Measurements from ENCODE around the gene OSBP2.
A peak's percentile ranks its signal among the peaks of the same experiment; 100 is the strongest.
"Not testable (repeated sequence)": the region's sequence is repeated elsewhere in the genome, so short reads cannot be mapped to it uniquely, and the experiment has no call there.

OSBP2 gene

DNA sequence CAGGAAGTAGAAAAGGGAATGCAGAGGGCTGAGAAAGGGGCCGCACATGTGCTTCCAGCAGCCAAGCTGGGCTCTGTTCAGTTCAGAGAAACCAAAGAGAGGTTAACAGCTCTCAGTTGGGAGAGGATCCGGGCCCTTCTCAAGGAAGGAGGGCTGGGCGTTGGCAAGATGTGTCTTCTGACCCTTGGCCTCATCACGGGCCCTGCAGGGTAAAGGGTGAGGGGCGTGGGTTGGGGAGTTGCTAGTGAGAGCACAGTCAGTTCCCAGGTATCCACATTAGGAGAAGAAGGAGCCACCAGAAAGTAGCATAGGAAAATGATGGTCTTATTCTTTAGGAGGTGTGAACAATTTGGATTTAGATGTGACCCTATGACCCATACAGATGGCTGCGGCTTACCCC, 73.0 kb downstream of the OSBP2 start:
- no peak for DNase-seq

DNA sequence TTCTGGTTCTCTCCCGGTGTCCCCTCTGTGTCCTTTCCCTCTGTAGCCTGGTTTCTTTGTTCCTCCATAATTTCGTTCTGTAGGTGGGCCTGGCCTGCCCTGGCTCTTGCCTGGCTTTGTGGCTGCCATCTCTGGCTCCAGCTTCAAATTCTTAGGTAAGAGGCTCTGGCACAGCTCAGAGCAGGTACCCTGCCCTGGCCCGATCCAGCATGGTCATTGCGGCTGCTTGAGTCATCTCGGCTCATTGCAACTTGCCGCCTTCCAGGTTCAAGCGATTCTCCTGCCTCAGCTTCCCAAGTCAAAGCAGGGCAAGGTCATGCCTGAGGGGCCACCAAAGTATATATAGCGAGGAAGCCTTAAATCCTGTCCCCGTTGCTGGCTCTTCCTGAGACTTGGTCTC, 76.0 kb downstream of the OSBP2 start:
- DNase-seq = no peak

DNA sequence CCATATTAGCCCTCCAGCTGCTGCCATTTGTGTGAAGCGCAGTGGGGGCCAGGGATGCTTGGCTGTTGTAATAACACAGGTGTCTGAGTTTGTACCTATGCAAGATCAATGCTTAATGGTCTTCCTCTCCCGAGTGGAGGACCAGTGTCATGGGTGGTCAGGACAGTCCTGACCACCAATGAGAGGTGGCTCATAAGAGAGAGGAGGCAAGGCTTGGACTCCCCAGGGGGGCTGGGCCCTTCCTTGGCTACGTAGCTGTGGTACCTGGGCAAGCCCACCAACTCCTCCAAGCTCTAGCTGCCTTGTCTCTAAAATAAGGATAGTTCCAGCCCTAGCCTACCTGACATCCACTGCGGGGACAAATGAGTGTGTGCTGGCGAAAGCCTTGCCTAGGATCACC, 79.2 kb downstream of the OSBP2 start:
- DNase-seq = no peak

DNA sequence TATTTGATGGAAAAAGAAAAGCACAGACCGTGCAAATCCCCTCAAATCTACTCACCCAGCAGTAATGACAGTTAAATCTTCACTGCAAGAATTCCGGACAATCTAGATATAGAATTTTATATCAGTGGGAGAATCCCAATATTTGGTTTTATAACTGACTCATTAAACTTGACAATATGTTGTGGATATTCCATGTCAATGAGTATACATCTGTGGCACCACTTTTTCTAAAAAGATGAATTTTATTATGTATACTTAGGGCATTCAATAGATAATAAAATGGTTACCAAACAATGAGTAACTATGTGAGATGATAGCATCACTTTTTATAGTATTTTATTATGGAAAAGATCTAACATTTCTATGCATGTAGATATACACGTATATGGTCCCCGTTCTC, 79.9 kb downstream of the OSBP2 start:
- no peak for DNase-seq

DNA sequence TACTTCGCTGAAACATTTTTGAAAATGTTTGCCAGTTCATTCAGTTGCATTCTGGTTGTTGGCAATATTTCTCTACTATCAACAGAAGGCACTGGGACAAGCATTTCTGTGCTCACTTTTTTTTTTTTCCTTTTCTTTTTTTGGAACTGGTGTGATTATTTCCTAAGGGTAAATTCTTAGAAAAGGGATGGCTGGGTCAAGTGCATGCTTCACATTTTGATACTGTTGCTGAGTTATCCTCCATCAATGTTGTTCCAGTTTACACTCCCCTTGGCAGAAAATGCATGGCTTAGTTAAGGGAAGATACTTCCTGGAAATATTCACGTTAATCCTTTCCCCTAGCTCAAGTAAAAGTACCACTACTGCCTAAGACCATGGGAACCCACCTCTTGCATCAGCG, 81.8 kb downstream of the OSBP2 start:
- DNase-seq = no peak

DNA sequence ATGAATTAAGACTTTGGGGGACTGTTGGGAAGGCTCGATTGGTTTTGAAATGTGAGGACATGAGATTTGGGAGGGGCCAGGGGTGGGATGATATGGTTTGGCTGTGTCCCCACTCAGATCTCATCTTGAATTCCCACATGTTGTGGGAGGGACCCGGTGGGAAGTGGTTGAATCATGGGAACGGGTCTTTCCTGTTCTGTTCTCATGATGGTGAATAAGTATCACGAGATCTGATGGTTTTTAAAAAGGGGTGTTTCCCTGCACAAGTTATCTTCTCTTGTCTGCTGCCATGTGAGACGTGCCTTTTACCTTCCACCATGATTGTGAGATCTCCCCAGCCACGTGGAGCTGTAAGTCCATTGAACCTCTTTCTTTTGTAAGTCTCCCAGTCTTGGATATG, 82.5 kb downstream of the OSBP2 start:
- DNase-seq = not testable (repeated sequence)

DNA sequence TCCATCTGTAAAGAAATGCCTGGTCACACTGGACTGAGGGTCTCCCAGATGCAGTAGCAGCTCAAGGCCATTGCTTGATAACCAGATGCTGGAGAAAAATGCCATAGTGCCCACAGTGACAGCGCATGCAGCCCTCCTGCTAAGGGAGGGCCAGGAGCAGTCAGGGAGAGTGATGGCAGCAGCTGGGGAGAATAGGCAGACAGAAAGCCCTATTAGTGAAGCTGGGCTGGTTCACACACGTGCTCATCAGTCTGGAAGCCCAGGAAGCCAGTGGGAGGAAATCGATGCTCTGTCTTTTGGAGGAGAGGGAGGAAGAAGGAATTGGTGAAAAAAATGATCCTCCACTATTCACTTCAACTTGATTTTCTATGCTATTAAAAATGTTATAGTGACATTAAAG, 82.9 kb downstream of the OSBP2 start:
- peak; percentile 1 for DNase-seq

DNA sequence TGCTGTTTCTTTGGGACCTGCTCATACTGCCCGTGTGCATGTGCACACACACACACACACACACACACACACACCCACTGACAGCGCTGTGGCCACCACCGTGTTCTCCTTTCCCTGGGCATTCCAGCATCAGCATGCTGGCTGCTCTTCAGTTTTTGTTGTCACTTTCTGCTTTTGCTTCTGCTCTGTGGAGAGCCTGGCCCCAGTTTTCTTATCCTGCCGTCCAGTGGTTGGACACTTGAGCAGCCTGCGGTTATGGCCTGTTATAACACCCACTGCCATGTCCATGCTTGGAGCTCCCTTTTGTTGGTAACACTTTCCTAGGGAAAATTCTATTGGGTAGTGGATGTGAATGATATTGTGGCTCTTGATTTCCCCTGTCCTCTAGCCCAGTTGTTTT, 83.6 kb downstream of the OSBP2 start:
- no peak for DNase-seq

DNA sequence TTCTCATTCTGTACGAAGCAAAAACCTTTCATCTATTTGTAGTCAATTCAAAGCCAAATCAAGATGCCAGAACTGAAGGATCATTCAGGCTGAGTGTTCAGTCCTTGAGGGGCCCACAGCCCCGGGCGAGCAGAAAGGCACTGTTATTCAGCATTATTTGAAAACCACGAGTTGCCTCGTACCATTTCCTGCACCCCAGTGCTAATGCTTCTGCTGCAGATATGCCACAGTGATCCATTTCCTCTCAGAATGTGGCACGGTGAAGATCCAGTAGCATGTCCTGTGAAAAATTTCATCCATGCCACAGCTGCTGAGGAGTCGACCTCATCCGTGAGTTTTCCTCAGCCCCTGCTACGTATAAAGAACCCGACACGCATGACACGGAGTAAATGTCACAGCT, 85.4 kb downstream of the OSBP2 start:
- DNase-seq = no peak

DNA sequence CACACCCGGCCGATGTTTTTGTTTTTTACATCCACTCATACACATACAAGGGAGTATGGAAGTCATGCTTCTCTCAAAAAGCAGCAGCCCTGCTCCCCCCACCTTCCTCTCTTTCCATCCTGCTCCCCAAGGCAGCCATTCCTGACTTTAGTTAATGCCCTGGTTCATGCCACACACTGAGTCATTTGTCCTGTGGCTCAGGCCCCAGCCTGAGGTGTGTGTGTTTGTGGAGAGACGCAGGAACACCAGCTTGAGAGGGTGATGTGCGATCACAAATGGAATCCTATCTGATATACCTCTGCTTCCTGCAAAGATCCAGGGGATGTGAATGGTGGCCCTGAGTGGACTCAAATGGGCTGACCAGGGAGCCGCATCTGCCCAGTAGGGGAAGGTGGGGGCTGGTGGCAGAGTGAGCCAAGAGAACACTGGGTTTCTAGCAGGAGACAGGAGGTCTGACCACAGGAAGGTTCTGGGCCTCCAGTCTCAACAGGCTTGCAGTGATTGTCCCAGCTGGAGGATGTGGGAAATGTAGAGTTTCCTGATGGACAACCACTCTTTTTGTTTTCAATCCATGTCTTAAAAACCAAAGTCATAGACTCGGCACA, 86.7 kb downstream of the OSBP2 start:
- no peak for DNase-seq

DNA sequence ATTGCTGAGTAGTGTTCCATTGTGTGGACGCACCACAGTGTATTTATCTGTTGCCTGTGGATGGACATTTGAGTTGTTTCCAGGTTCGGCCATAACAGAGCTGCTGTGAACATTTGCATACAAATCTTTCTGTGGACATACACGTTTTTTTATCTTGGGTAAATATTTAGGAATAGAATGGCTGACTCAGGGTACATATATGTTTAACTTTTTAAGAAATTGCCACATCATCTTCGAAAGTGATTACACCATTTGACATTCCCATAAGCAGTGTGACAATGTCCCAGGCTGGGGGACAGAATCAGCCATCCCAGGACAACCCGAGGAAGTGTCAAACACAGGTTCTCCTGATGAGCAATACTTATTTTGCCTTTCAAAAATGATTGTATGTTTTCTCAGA, 87.9 kb downstream of the OSBP2 start:
- no peak for DNase-seq

DNA sequence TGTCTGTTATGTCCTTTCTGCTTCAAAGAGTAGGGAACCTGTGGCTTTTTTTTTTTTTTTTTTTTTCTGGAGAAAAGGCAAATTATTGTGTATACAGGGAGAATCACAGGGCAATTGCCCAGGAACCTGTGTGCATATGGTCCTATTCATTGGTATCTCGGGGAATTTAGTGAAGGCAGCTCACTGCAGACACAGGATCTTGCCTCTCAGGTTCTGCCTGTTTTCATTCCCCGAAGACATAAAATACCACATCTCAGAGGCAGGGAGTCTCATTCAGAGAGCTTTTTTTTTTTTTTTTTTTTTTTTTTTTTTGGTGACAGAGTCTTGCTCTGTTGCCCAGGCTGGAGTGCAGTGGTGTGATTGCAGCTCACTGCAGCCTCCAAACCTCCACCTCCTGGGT, 88.3 kb downstream of the OSBP2 start:
- no peak for DNase-seq

DNA sequence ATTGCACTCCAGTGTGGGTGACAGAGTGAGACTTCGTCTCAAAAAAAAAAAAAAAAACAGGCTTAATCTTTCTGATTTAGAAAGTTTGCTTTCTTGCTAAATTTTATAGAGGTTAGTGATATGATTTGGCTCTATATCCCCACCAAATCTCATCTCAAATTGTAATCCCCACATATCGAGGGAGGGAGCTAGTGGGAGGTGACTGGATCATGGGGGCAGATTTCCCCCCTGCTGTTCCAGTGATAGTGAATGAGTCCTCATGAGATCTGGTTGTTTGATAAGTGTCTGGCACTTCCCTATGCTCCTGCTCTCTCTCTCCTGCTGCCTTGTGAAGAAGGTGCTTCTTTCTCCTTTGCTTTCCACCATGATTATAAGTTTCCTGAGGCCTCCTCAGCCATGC, 90.9 kb downstream of the OSBP2 start:
- DNase-seq = no peak

DNA sequence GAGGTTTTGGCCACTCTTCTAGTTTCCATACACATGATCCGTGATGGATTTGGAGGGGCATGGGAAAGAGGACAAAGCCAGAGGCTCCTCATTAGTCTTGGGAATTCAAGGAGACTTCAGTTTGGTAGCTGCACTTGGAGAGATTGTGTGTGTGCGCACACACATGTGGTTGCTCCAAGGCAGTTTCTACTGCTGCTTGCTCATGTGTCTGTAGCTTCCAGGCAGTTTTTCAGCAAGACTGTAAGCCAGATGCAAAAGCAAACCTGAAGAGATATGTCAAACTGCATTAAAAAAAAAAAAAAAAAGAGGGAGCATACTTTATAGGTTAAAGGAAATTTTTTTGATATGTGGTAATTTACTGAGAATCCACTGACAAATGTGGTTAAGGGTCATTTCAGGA, 95.7 kb downstream of the OSBP2 start:
- no peak for DNase-seq

DNA sequence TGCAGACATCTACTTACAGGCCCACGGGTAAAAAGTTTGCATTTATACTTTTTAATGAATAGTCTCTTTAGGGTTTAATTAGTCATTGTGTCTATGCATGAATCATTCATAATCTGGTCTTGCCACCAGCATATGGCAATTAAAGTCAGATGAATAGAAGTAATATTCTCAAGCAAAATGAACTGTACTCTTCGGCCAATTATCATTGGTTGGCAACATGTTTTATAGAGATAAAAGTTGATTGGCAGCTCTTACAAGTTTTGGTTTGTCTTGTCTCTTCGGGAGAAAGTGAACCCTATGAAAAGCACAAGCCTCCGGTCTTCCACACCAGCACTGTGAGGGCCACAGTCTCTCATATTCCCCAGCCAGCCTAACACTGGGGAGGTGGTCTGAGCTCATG, 97.8 kb downstream of the OSBP2 start:
- no peak for DNase-seq

DNA sequence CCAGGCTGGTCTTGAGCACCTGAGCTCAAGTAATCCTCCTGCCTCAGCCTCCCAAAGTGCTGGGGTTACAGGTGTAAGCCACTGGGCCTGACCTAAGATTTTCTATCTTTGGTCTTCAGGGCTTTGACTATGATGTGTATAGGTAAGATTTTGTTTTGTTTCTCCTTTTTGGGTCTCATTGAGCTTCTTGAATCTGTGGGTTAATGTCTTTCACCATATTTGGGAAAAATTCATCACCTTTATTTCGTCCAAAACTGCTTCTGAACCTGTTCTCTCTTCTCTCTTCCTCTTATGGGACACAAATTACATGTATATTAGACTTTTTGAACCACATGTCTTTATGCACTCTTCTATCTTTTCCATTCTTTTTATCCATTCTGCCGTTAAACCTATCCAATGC, 100.4 kb downstream of the OSBP2 start:
- DNase-seq = no peak

DNA sequence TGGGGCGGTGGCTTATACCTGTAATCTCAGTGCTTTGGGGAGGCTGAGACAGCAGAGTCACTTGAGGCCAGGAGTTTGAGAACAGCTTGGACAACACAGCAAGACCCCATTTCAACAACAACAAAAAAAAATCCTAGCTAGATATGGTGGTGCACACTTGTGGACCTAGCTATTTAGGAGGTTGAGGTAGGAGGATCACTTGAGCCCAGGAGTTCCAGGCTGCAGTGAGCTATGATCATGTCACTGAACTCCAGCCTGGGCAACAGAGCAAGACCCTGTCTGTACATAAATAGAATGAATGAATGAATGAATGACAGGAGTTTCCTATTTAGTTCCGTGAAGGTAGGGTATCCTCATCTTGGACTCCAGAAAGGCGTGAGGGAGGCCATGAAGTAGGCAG, 107.0 kb downstream of the OSBP2 start:
- no peak for DNase-seq

DNA sequence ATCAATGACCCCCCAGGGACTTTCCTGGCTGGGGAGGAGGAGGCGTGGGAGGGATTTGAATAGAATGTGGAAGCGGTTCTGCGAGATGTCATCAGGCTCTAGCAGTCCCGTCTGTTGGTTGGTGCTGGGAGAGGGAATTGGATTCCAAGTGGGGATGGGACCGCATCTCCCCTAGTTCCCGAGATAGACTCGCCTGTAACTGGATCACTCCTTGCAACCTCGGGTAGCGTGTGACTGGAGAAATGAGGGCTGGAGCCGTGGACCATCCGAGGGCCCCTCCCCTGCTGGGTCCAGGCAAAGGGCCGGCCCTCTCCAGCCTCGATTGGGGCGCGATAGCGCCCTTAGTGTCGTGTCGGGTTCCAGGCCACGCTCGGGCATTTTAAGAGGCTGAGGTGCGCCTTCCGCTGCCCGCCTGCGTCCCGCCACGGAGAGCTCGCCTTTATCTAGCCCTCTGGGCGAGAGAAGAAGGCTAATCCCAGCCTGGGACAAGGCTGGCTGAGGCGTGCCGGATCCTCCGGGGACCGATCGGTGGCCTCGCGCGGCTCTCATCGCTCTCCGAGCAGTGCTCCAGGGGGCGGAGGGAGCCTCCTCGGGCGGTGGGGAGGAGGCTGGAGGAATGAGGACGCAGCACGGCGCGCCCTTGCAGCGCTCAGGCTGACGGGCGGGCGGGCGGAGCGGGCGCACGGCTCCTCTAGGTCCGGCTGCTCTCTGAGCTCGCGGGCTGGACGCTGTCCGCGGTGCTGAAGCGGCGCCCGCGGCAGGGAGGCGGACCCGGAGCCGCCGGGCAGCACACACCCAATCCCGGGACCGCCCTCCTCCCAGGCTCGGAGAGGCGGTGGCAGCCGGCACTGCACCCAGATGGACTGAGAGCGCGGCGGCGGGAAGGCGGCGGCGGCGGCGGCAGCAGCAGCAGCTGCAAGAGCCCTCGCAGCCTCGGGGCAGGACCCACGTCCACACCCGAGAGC, 107.8 kb downstream of the OSBP2 start:
- DNase-seq = peak; percentile 17

DNA sequence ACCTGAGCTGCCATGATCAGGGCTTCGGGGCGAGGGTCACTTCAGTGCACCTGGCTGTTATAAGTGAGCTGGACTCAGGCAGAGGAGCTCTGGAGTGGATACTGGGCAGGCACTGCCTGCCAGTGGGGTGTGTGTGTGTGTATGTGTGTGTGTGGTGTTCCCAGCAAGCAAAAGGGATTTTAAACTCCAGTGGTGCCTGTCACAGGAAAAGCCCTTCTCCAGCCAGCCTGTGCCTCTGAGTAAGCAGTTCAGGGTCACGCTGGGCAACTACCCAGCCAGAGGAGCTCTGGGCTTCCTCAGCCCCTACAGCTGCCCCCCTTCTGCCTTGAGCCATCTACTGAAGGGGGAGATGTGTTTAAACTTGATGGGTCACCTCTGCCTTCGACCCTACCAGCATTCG, 109.0 kb downstream of the OSBP2 start:
- no peak for DNase-seq

DNA sequence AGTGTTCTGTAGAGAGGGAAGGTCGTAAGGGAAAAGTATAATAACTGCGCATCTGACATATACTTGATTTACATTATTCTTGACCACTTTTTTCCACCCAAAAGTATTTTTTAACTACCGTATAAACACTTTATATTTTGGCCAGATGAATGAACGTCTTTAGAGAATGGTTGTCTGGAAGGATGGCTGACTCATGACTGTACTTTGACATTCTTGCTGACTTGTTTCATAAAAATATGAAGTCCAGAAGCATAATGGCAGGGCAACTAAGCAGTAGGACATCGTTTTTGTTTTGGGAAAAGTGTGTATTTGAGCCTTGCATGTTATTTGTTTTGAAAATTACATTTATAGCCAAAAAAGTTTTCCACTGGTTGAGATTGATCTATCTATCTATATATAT, 110.0 kb downstream of the OSBP2 start:
- no peak for DNase-seq

DNA sequence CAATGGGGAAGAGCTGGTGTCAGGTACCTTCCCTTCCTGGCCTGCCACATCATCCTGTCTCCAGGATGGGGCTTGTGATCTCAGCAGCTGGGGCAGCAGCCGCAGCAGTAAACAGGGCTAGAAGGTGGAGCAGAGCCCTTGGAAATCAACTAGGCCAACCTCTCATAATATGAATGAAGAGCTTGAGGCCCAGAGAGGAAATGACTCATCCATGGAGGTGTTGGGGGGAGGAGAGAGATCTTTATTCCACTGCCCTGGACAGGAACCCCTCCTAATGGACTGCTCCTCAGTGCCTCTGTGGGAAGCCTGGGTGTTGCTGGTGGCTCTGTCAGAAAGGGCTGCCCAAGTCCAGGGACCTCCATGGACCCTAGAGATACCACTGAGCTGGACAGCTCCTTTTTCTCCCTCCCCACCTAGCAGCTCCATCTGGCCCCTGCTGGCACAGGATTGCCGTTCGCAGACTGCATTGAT, 111.8 kb downstream of the OSBP2 start:
- DNase-seq = no peak

DNA sequence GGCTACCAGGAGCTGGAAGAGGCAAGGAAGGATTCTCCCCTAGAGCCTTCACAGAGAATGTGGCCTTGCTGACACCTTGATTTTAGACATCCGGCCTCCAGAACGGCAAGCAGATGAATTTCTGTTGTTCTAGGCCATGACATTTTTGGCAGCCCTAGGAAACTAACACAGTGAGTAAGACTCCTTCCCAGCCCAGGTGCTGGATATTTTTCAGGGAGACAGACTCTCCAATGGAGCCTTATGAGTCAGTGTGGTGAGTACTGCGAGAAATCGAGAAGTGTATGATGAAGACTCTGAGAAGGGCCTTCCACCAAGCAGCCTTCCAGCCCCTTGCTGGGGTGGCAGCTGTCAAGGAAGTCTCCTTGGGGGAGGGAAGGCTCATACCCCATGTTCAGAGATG, 114.4 kb downstream of the OSBP2 start:
- DNase-seq = no peak

DNA sequence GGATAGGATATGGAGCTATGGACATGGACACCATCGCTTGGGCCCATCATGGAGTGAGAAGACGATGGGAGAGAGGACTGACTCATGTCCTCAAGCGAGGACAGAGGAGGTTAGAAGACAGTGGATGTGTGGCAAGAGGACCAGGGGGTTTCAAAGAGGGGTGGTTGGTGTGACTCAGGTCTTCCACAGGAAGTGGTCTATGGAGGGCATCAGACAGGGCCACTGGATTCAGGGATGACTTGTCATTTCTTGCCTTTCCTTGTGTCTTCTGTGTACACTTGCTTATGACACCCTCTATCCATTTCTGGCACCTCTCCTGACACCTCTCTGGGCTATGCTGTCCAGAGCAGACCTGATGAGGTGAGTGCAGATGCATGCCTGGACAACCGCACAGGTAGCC, 115.4 kb downstream of the OSBP2 start:
- DNase-seq = no peak

DNA sequence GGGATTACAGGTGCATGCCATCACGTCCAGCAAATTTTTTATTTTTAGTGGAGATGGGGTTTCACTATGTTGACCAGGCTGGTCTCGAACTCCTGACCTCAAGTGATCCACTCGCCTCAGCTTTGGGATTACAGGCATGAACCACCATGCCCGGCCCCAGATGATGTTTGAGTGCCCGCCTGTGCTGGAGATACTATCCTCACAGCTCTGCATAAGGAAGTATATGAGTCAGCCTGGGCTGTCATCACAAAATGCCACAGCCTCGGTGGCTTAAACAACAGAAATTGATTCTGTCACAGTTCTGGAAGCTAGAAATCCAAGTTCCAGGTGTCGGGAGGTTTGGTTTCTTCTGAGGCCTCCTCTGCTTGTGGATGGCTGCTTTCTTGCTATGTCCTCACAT, 119.3 kb downstream of the OSBP2 start:
- no peak for DNase-seq

DNA sequence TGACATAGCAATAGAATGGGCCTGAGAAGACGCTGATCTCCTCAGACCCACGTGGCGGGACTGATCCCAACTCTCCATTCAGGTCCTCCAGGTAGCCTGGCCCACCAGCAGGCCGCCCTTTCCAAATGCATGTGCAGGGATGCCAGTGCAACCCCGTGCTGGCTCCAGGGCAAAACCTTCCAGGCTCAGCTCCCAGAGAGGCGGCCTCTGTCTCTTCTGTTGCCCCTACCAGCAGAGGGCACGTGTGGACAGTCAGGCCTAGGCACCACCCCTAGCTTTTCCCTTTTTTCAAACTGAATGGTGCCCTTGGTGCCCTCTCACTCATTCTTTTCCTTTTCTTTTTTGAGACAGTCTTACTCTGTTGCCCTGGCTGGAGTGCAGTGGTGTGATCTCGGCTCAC, 121.7 kb downstream of the OSBP2 start:
- no peak for DNase-seq

Measured in NCI-H1694 treated with DMSO at 0.1 percent for 48 hours (cell line).